HepG2 (cell line): ENCODE results near the gene BIRC6. TPM values are rescaled to one million over a fixed set of nuclear protein-coding genes. Genes with fewer than 3 reads are reported as not detected.

Source experiments
- AKAP8 ChIP-seq: sonication (generic); formaldehyde crosslinking; IDR thresholded peaks from 2 replicates; pipeline ENCODE4 v1.5.1; 2020; ENCODE audit warnings: mild to moderate bottlenecking, missing genetic modification reagents
- ARNT2 ChIP-seq: sonication (generic); formaldehyde crosslinking; IDR thresholded peaks from 2 replicates; pipeline ENCODE4 v1.8.0; 2022; ENCODE audit warnings: mild to moderate bottlenecking, low read depth, missing genetic modification reagents, moderate library complexity
- CBX2 ChIP-seq, 2 experiments: fragments of 200-600 bp in 1 of 2; sonication (generic); formaldehyde crosslinking in 1 of 2; IDR thresholded peaks; 2 replicates each; pipeline versions ENCODE4 v1.7.0 to v1.8.1; 2018 to 2022; ENCODE audit warnings: low read depth in 2 of 2, low read length in 1 of 2, mild to moderate bottlenecking in 1 of 2, missing genetic modification reagents in 1 of 2
- ELF3 ChIP-seq: IDR thresholded peaks from 2 replicates; pipeline ENCODE4 v1.6.1; 2016; ENCODE audit warnings: missing genetic modification reagents, missing compliant biosample characterization
- HDAC2 ChIP-seq: sonication (generic); formaldehyde crosslinking; IDR thresholded peaks from 2 replicates; pipeline ENCODE4 v1.4.0; 2020; ENCODE audit warnings: missing genetic modification reagents
- HES4 ChIP-seq: sonication (generic); formaldehyde crosslinking; IDR thresholded peaks from 2 replicates; pipeline ENCODE4 v1.9.0; 2021; ENCODE audit warnings: mild to moderate bottlenecking, missing genetic modification reagents, borderline replicate concordance
- KDM5A ChIP-seq: fragments of 200-600 bp; sonication (generic); IDR thresholded peaks from 2 replicates; pipeline ENCODE4 v1.7.0; 2018; ENCODE audit warnings: antibody characterized with exemption, mild to moderate bottlenecking, low read length, borderline replicate concordance
- PPARG ChIP-seq: conservative IDR thresholded peaks from 2 replicates; pipeline ENCODE4 v1.6.1; 2016; ENCODE audit warnings: missing biosample characterization, missing genetic modification reagents
- REPIN1 ChIP-seq: sonication (generic); formaldehyde crosslinking; IDR thresholded peaks from 2 replicates; pipeline ENCODE4 v1.8.0; 2022; ENCODE audit warnings: missing genetic modification reagents, low read depth, mild to moderate bottlenecking, borderline replicate concordance
- RXRA ChIP-seq: sonication (generic); formaldehyde crosslinking; IDR thresholded peaks from 2 replicates; pipeline ENCODE4 v1.5.1; 2020; ENCODE audit warnings: missing genetic modification reagents
- SMC3 ChIP-seq: IDR thresholded peaks from 2 replicates; pipeline ENCODE4 v1.6.1; 2011; ENCODE audit warnings: low read length, improper control_type of control experiment
- SNAPC5 ChIP-seq: sonication (generic); formaldehyde crosslinking; IDR thresholded peaks from 2 replicates; pipeline ENCODE4 v1.8.1; 2023; ENCODE audit warnings: mild to moderate bottlenecking, missing genetic modification reagents, borderline replicate concordance
- SP2 ChIP-seq: sonication (generic); formaldehyde crosslinking; IDR thresholded peaks from 2 replicates; pipeline ENCODE4 v1.5.1; 2020; ENCODE audit warnings: mild to moderate bottlenecking, missing genetic modification reagents
- TAF15 ChIP-seq: fragments of 200-400 bp; formaldehyde crosslinking; IDR thresholded peaks from one replicate; pipeline ENCODE4 v1.6.1; 2018; ENCODE audit warnings: mild to moderate bottlenecking, low read depth, low read length; ENCODE audit not compliant: poor library complexity, severe bottlenecking
- TARDBP ChIP-seq: sonication (generic); formaldehyde crosslinking; IDR thresholded peaks from 2 replicates; pipeline ENCODE4 v1.8.0; 2022; ENCODE audit warnings: mild to moderate bottlenecking, missing genetic modification reagents
- ZNF124 ChIP-seq: sonication (generic); formaldehyde crosslinking; IDR thresholded peaks from 2 replicates; pipeline ENCODE4 v1.4.0; 2020; ENCODE audit warnings: missing genetic modification reagents
- ZNF234 ChIP-seq: sonication (generic); formaldehyde crosslinking; conservative IDR thresholded peaks from 2 replicates; pipeline ENCODE4 v1.5.1; 2020; ENCODE audit warnings: mild to moderate bottlenecking, missing genetic modification reagents
- ZNF280D ChIP-seq: sonication (generic); formaldehyde crosslinking; IDR thresholded peaks from 2 replicates; pipeline ENCODE4 v1.5.1; 2020; ENCODE audit warnings: mild to moderate bottlenecking, missing genetic modification reagents
- ZNF3 ChIP-seq: IDR thresholded peaks from 2 replicates; pipeline ENCODE4 v1.7.0; 2017; ENCODE audit warnings: inconsistent platforms
- ZNF34 ChIP-seq: sonication (generic); formaldehyde crosslinking; IDR thresholded peaks from 2 replicates; pipeline ENCODE4 v1.4.0; 2020; ENCODE audit warnings: mild to moderate bottlenecking, missing genetic modification reagents, borderline replicate concordance
- ZNF704 ChIP-seq: sonication (generic); formaldehyde crosslinking; IDR thresholded peaks from 2 replicates; pipeline ENCODE4 v1.8.1; 2023; ENCODE audit warnings: mild to moderate bottlenecking, inconsistent platforms, moderate library complexity, missing genetic modification reagents, borderline replicate concordance
- polyA plus RNA-seq, 8 experiments: library from polyadenylated mRNA; depleted of rRNA in 3 of 8; stranded (reverse) in 7 of 8; unstranded in 1 of 8; fragments of >200 nt; fragmentation: Illumina TruSeq in 4 of 8; extraction: Trizol in 4 of 8; gene quantifications; 2 replicates each; pipeline versions ENCODE4 v1.2.1 to v1.2.3, GENCODE V29; 2011 to 2016; ENCODE audit warnings: low read depth in 4 of 8, missing spikeins in 1 of 8, mixed read lengths in 1 of 8; ENCODE audit not compliant: insufficient read depth in 1 of 8
- total RNA-seq, 5 experiments: library from RNA; depleted of rRNA; stranded (reverse); fragments of >200 nt; fragmentation: Illumina TruSeq; extraction: Trizol; gene quantifications; 2 replicates each; pipeline ENCODE4 v1.2.3, GENCODE V29; 2016; ENCODE audit warnings: low read depth in 1 of 5
- TF ChIP-seq, protein P1 (sequence below): sonication (generic); formaldehyde crosslinking; IDR thresholded peaks from 2 replicates; pipeline ENCODE4 v1.4.0; 2020; ENCODE audit warnings: missing genetic modification reagents
- TF ChIP-seq, protein P2 (sequence below): sonication (generic); formaldehyde crosslinking; IDR thresholded peaks from 2 replicates; pipeline ENCODE4 v1.8.0; 2022; ENCODE audit warnings: mild to moderate bottlenecking, missing genetic modification reagents, moderate library complexity

Gene BIRC6
- total and polyA plus RNA-seq, 2 of the 13 experiments (the other 11 are each of a cell fraction or from before 2014, with no cell fraction given) = 65.6 to 120 TPM

DNA sequence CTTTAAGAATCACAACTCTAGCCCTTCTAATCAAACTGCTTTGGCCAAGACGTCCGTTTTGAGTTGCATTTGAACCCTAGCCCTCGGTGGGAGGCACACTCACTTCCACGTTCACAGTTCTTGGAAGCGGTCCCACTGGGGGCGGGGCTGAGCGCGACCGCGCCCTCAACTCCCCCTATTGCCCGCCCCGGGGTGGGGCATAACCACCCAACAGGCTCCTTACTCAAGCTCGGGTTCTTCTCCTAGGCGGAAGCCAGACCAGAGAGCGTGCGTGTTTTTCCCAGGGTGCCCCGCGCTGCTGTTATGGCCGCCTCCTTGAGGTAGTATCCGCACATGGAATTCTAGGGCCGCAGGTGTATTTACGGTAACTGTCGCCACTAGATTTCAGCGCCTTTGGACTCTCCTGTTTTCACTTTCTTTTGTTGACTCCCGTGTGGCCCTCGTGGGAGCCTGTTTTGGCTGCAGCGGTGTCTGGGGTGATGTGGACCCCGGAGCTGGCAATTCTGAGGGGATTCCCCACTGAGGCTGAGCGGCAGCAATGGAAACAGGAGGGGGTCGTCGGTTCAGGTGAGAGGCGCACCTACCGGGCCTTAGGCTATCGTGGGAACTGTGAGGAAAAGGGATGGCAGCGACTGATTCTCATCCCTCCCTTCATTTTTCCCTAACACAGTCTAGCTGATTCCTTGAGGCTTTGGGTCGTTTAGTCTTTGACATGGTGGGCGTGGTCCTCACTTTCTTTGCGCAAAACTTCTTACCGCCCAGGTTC is 271.2 kb downstream of the BIRC6 start, which contains the start of gene TTC27 (continued):
- TF ChIP-seq, protein P1, sequence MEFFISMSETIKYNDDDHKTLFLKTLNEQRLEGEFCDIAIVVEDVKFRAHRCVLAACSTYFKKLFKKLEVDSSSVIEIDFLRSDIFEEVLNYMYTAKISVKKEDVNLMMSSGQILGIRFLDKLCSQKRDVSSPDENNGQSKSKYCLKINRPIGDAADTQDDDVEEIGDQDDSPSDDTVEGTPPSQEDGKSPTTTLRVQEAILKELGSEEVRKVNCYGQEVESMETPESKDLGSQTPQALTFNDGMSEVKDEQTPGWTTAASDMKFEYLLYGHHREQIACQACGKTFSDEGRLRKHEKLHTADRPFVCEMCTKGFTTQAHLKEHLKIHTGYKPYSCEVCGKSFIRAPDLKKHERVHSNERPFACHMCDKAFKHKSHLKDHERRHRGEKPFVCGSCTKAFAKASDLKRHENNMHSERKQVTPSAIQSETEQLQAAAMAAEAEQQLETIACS (CRISPR knock-in tag) = no peak
- TF ChIP-seq TARDBP (CRISPR knock-in tag) (no peak), ZNF234 (CRISPR knock-in tag) (no peak), KDM5A (peak; percentile 77; the same call in 1 of the 2 replicates), TAF15 (no peak), ZNF3 (no peak), PPARG (CRISPR knock-in tag) (no peak; the same call in 1 of the 2 replicates), REPIN1 (CRISPR knock-in tag) (no peak), ZNF34 (CRISPR knock-in tag) (no peak), RXRA (CRISPR knock-in tag) (peak; percentile 79; the same call in 1 of the 2 replicates), ELF3 (CRISPR knock-in tag) (peak; percentile 91), ARNT2 (CRISPR knock-in tag) (peak; percentile 69; the same call in 1 of the 2 replicates), SP2 (CRISPR knock-in tag) (no peak), SMC3 (no peak), HDAC2 (CRISPR knock-in tag) (peak; percentile 64), ZNF280D (CRISPR knock-in tag) (0 out of 2 replicates have a peak, but pooled peaks have one; percentile 25), HES4 (CRISPR knock-in tag) (no peak), AKAP8 (CRISPR knock-in tag) (no peak), ZNF124 (CRISPR knock-in tag) (peak; percentile 60; the same call in 1 of the 2 replicates), ZNF704 (CRISPR knock-in tag) (peak; percentile 89; the same call in 1 of the 2 replicates), CBX2 (IDR thresholded peaks at IDR 0.05; ENCODE audit: low read depth, low read length) (no peak), CBX2 (CRISPR knock-in tag; IDR thresholded peaks at IDR 0.05; ENCODE audit: low read depth) (no peak), SNAPC5 (no peak)
- TF ChIP-seq, protein P2, sequence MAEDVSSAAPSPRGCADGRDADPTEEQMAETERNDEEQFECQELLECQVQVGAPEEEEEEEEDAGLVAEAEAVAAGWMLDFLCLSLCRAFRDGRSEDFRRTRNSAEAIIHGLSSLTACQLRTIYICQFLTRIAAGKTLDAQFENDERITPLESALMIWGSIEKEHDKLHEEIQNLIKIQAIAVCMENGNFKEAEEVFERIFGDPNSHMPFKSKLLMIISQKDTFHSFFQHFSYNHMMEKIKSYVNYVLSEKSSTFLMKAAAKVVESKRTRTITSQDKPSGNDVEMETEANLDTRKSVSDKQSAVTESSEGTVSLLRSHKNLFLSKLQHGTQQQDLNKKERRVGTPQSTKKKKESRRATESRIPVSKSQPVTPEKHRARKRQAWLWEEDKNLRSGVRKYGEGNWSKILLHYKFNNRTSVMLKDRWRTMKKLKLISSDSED (CRISPR knock-in tag) = no peak
